ENCODE measurements around the gene KCNC4. TPM values are rescaled to one million over a fixed set of nuclear protein-coding genes. Genes with fewer than 3 reads are reported as not detected.

The KCNC4 gene
- total and polyA plus RNA-seq, 12 donors: 2.2 to 13.8 (median 5.1) TPM

- no peak for TF ChIP-seq CTCF (IDR thresholded peaks at IDR 0.05)
- peak in 2 of 8 donors; percentile 31 to 39 for ATAC-seq
- H3K27me3 ChIP-seq: peaks cover 0 to 8% (median 0%) of the 10 kb centered on the region in 7 donors
- whole genome bisulfite sequencing, 2 donors: 39 to 48% methylated on average over 7 of the region's 7 CpGs
- H3K9me3 ChIP-seq: no peaks in the 10 kb centered on the region
- H3K4me3 ChIP-seq: no peak overlapping the region
- H3K27ac ChIP-seq: no peak overlapping the region
- H3K36me3 ChIP-seq: no peaks in the 10 kb centered on the region
- H3K4me1 ChIP-seq: peaks cover 0 to 10% (median 0%) of the 10 kb centered on the region in 9 donors
- intact Hi-C loops (cut with DNase I): no loop called here
- no peak for DNase-seq
These were observed 46.5 kb upstream of the KCNC4 start for GRCh38 chr1:110163591-110163990.

- Histone ChIP-seq H3K36me3 (no peaks in the 10 kb centered on the region), H3K9me3 (no peaks in the 10 kb centered on the region), H3K4me1 (peaks cover 0 to 10% (median 0%) of the 10 kb centered on the region in 9 donors), H3K4me3 (no peak overlapping the region), H3K27ac (no peak overlapping the region), H3K27me3 (peaks cover 0 to 2% (median 0%) of the 10 kb centered on the region in 7 donors)
- peak in 7 of 8 donors; percentile 39 to 82 (median 52) for ATAC-seq
- peak in 1 of 2 donors; percentile 35 for DNase-seq
- WGBS, 2 donors: 61 to 65% methylated on average over 10 of the region's 10 CpGs
- intact Hi-C loops (cut with DNase I): no loop called here
- TF ChIP-seq CTCF (IDR thresholded peaks at IDR 0.05): no peak
These were observed 45.3 kb upstream of the KCNC4 start for GRCh38 chr1:110164725-110165350.

- WGBS, 2 donors: 65 to 75% methylated on average over 6 of the region's 6 CpGs
- Histone ChIP-seq H3K27me3 (no peaks in the 10 kb centered on the region), H3K36me3 (no peaks in the 10 kb centered on the region), H3K9me3 (no peaks in the 10 kb centered on the region), H3K4me3 (no peak overlapping the region), H3K4me1 (peaks cover 0 to 10% (median 0%) of the 10 kb centered on the region in 9 donors), H3K27ac (no peak overlapping the region)
- TF ChIP-seq CTCF (IDR thresholded peaks at IDR 0.05): no peak
- ATAC-seq (peak in 3 of 8 donors; percentile 32 to 39 (median 37)), DNase-seq (no peak)
- intact Hi-C loops (cut with DNase I): no loop called here
These were observed 44.3 kb upstream of the KCNC4 start for GRCh38 chr1:110165761-110166231.

- Histone ChIP-seq H3K27ac (no peak overlapping the region), H3K9me3 (no peaks in the 10 kb centered on the region), H3K27me3 (peaks cover 0 to 2% (median 0%) of the 10 kb centered on the region in 7 donors), H3K4me1 (peaks cover 0 to 10% (median 0%) of the 10 kb centered on the region in 9 donors), H3K4me3 (no peak overlapping the region), H3K36me3 (no peaks in the 10 kb centered on the region)
- TF ChIP-seq CTCF (IDR thresholded peaks at IDR 0.05): no peak
- 87% methylated on average over 11 of the region's 11 CpGs for WGBS, 2 donors
- ATAC-seq (no peak), DNase-seq (no peak)
- intact Hi-C loops (cut with DNase I): no loop called here
These were observed 43.3 kb upstream of the KCNC4 start for GRCh38 chr1:110166861-110167260.
